Ascending aorta (tissue), 2 donors: ENCODE results near the gene PWP2. TPM values are rescaled to one million over a fixed set of nuclear protein-coding genes. Genes with fewer than 3 reads are reported as not detected.

ENCODE experiments used
- DNase-seq, 2 donors: peaks; one replicate each; pipeline ENCODE4 v3.0.0-alpha.2; 2019; ENCODE audit warnings: low spot score in 2 of 2
- H3K27ac ChIP-seq, 2 donors: fragments of 200-600 bp; sonication (generic); one replicate each; pipeline ENCODE4 v1.5.1; 2016 to 2017; ENCODE audit warnings: mild to moderate bottlenecking in 1 of 2
- H3K27me3 ChIP-seq: fragments of 200-600 bp; sonication (generic); one replicate; pipeline ENCODE4 v1.5.1; 2017
- H3K36me3 ChIP-seq, 2 donors: fragments of 200-600 bp; sonication (generic); one replicate each; pipeline ENCODE4 v1.5.1; 2016
- H3K4me1 ChIP-seq, 2 donors: fragments of 200-600 bp; sonication (generic); one replicate each; pipeline ENCODE4 v1.5.1; 2016 to 2017; ENCODE audit warnings: mild to moderate bottlenecking in 1 of 2
- H3K4me3 ChIP-seq, 2 donors: fragments of 200-600 bp; sonication (generic); one replicate each; pipeline ENCODE4 v1.5.1; 2016 to 2017; ENCODE audit warnings: mild to moderate bottlenecking in 1 of 2
- H3K9me3 ChIP-seq, 2 donors: fragments of 200-600 bp; sonication (generic); one replicate each; pipeline ENCODE4 v1.5.1; 2016
- intact Hi-C: fragments of 100-400 bp; cut with DNase I; formaldehyde crosslinking; loops from one replicate; pipeline ENCODE4 v1.15.1; 2023
- total RNA-seq: library from RNA; depleted of rRNA; stranded (reverse); fragments of >200 nt; gene quantifications from one replicate; pipeline ENCODE4 v1.1.0, GENCODE V29; 2016
- TF ChIP-seq, protein P1 (sequence below), 3 experiments: fragments of 200-600 bp in 2 of 3; fragments of 450-650 bp in 1 of 3; sonication (generic) in 2 of 3; IDR thresholded peaks; one replicate each; pipeline ENCODE4 v1.5.1; 2016 to 2019; ENCODE audit warnings: antibody characterized with exemption in 3 of 3, mild to moderate bottlenecking in 1 of 3, moderate library complexity in 1 of 3

Gene PWP2
- total RNA-seq, 1 donor from 2014 or later, result 2.7 TPM

DNA sequence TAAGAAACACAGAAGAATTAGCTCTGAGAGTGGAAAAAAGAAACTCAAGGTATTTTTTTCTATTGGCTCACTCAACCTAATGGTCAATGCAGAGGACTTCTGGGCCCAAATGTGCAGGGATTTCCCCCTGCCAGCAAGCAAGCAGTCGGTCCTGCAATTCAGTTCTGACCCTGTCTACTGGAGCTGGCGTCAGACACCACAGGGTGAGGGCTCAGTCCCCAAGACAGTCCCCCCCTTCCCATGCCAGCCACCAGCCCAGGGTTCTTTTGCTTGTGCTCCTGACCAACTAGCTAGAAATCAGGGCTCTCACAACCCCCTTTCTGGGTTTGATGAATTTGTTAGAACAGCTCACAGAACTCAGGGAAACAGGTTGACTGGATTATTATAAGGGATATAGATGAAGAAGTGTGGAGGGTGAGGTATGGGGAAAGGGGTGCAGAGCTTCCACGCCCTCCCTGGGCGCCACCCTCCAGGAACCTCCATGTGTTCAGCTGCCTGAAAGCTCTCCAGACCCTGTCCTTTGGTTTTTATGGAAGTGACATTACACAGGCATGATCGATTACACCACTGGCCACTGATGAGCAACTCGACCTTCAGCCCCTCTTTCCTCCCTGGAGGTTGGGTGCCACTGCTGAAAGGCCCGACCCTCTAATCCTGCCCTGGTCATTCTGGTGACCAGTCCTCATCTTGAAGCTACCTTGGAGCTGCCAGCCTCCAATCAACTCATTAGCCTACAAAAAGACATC is 22.5 kb upstream of the PWP2 start:
- H3K27ac ChIP-seq, result peak overlapping the region in 1 of 2 donors; percentile 38
- no peaks in the 10 kb centered on the region for H3K9me3 ChIP-seq
- H3K4me1 ChIP-seq, result no peaks in the 10 kb centered on the region
- H3K27me3 ChIP-seq, result no peaks in the 10 kb centered on the region
- DNase-seq, result peak in 1 of 2 donors; percentile 35
- intact Hi-C loops, result no loop called here
- TF ChIP-seq, protein P1, sequence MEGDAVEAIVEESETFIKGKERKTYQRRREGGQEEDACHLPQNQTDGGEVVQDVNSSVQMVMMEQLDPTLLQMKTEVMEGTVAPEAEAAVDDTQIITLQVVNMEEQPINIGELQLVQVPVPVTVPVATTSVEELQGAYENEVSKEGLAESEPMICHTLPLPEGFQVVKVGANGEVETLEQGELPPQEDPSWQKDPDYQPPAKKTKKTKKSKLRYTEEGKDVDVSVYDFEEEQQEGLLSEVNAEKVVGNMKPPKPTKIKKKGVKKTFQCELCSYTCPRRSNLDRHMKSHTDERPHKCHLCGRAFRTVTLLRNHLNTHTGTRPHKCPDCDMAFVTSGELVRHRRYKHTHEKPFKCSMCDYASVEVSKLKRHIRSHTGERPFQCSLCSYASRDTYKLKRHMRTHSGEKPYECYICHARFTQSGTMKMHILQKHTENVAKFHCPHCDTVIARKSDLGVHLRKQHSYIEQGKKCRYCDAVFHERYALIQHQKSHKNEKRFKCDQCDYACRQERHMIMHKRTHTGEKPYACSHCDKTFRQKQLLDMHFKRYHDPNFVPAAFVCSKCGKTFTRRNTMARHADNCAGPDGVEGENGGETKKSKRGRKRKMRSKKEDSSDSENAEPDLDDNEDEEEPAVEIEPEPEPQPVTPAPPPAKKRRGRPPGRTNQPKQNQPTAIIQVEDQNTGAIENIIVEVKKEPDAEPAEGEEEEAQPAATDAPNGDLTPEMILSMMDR (IDR thresholded peaks at IDR 0.05), result no peak
- H3K36me3 ChIP-seq, result peaks cover 61 to 85% of the 10 kb centered on the region in 2 donors
- no peak overlapping the region for H3K4me3 ChIP-seq

DNA sequence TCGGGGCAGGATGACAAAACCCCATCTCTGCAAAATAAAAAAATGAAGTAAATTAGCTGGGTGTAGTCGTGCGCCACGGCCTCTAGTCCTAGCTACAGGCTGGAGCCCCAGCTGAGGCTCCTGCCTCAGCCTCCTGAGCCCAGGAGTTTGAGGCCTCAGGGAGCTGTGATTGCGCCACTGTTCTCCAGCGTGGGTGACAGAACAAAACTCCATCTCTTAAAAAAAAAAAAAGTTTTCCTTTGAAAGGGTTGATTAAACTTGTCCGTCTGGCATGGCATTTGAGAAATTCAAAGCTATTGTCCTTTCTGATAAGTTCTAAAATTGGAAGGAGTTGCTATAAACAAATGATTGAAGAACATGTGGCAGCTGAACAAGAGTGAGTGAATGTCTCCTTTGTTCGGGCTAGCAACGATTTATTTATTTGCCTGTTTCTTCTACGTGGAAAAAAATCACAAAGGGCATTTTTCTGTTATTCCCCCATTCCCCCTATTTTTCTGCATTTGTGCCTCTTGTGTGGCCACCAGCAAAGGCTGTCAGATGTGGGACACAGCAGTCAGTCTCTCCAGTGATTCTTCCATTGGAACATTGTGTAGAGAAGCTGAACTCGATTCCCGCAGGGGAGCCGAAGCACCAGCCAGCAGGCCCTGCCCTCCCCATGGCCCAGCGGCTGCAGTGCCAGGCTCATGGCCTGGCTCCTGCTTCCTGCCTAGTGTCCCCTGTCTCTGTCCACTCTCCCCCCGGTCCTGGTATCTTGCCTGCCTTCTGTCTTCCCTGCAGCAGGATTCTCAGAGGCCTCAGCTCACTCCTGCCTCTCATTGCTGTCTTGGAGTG is 21.5 kb upstream of the PWP2 start:
- intact Hi-C loops, result no loop called here

DNA sequence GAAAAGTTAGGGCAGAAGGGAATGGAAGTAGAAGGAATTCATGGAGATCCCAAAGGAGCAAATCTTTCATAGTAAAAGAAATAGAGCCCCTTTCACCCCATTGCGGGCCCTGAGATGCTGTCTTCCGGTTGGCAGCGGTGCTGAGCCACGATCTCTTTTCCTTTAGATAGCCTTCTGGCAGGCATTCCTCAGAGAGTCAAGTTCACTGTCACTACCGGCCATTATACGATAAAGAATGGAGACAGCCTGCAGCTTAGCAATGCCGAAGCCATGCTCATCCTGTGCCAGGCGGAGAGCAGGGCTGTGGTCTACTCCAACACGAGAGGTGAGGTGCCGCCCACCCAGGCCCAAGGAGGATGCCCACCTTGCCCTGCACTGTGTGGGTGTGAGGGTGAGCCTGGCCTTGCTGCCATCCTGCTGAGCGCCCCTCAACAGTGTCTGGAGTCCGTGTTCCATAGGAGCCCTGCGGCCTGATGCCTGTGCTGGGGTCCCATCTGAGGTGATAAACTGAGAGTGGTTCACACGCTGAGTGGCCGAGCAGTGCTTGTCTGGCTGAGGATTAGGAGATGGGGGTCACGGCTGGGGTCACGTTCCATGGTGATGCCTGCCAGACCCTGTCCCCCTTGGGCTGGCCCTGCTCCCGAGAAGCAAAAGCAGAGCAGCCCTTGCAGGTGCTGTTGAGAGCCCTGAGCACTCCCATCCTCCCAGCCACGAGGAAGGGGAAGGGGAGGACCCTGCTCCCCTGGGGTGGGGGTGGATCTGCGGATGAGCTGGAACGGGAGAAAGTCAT is 20.4 kb upstream of the PWP2 start:
- TF ChIP-seq, protein P1 (IDR thresholded peaks at IDR 0.05), result no peak
- Histone ChIP-seq H3K4me1 (no peaks in the 10 kb centered on the region), H3K27me3 (no peaks in the 10 kb centered on the region), H3K27ac (no peak overlapping the region), H3K9me3 (no peaks in the 10 kb centered on the region), H3K36me3 (peaks cover 66 to 82% of the 10 kb centered on the region in 2 donors), H3K4me3 (no peak overlapping the region)
- DNase-seq, result peak in 1 of 2 donors; percentile 57
- intact Hi-C loops, result no loop called here

More for the DNA sequence above, 21.5 kb upstream of the PWP2 start:
- H3K27ac ChIP-seq, result peak overlapping the region in 1 of 2 donors; percentile 38
- H3K9me3 ChIP-seq, result no peaks in the 10 kb centered on the region
- H3K4me3 ChIP-seq, result no peak overlapping the region
- DNase-seq, result peak in 1 of 2 donors; percentile 44
- no peaks in the 10 kb centered on the region for H3K4me1 ChIP-seq
- TF ChIP-seq, protein P1 (IDR thresholded peaks at IDR 0.05), result no peak
- peaks cover 63 to 85% of the 10 kb centered on the region in 2 donors for H3K36me3 ChIP-seq
- no peaks in the 10 kb centered on the region for H3K27me3 ChIP-seq

DNA sequence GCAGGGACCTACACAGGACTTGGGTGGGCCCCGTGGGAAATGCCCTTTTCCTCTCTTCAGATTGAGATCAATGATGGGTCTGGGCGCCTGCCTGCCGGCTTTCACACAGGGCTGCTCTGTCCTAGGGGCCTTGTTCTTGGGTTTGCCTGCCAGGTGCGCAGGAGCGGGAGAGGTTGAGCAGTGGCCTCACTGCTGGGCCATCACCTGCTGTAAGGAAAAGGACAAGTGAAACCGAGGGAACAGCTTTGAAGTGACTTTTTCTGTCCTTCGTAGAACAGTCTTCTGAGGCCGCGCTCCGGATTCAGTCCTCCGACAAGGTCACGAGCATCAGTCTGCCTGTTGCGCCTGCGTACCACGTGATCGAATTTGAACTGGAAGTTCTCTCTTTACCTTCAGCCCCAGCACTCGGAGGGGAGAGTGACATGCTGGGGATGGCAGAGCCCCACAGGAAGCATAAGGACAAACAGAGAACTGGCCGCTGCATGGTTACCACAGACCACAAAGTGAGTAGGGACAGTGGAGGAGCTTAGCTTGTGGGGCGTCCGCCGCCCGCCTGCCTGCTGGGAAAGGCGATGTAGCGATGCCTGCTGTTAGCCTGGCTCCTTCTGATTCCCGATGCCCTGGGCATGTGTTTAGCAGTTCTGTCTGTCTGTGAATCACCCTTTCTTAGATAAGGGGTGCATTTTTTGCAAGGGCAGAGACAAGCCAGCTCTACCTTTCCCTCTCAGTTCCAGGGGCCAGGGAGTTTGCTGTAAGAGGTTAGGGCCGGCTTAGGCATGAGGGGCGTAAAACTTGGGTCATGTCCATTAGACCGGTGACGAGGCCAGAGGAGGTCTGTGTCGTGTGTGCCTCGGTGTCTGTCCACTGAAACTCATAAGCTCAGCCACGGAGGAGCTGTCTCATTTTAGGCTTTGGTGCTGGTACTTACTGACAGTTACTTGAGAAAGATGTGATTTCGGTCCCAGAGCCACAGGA is 19.5 kb upstream of the PWP2 start:
- H3K4me1 ChIP-seq, result no peaks in the 10 kb centered on the region
- peak in 1 of 2 donors; percentile 65 for DNase-seq
- H3K4me3 ChIP-seq, result no peak overlapping the region
- H3K27ac ChIP-seq, result no peak overlapping the region
- H3K36me3 ChIP-seq, result peaks cover 67 to 82% of the 10 kb centered on the region in 2 donors
- H3K27me3 ChIP-seq, result no peaks in the 10 kb centered on the region
- no peaks in the 10 kb centered on the region for H3K9me3 ChIP-seq
- TF ChIP-seq, protein P1 (IDR thresholded peaks at IDR 0.05), result no peak
- intact Hi-C loops, result no loop called here
